K562 (cell line): Measurements from ENCODE around the gene PSAP.

ENCODE experiments used
- CBX3 ChIP-seq, 2 experiments: IDR thresholded peaks; 1 replicate in 1 of 2; 2 replicates in 1 of 2; pipeline ENCODE4 v1.6.1; 2012; ENCODE audit warnings: inconsistent platforms in 2 of 2, low read length in 2 of 2, borderline replicate concordance in 1 of 2, control low read depth in 1 of 2
- MXI1 ChIP-seq: IDR thresholded peaks from 2 replicates; pipeline ENCODE4 v1.6.1; 2011; ENCODE audit warnings: low read depth, mild to moderate bottlenecking, improper control_type of control experiment, low read length
- SLC30A9 ChIP-seq: fragments of 250-450 bp; sonication (Bioruptor Pico); IDR thresholded peaks from 2 replicates; pipeline ENCODE4 v1.8.0; 2022; ENCODE audit warnings: mild to moderate bottlenecking, moderate library complexity
- ZNF583 ChIP-seq: fragments of 250-450 bp; sonication (Bioruptor Pico); IDR thresholded peaks from 2 replicates; pipeline ENCODE4 v1.4.0; 2020
- TF ChIP-seq, protein P1 (sequence below), 3 experiments: IDR thresholded peaks in 2 of 3; conservative IDR thresholded peaks in 1 of 3; 2 replicates each; pipeline ENCODE4 v1.5.1; 2011 to 2012; ENCODE audit warnings: low read length in 3 of 3, mild to moderate bottlenecking in 3 of 3, control low read depth in 2 of 3, improper control_type of control experiment in 1 of 3, inconsistent platforms in 1 of 3, low read depth in 1 of 3, mixed read lengths in 1 of 3, moderate library complexity in 1 of 3; ENCODE audit not compliant: insufficient read depth in 2 of 3

DNA sequence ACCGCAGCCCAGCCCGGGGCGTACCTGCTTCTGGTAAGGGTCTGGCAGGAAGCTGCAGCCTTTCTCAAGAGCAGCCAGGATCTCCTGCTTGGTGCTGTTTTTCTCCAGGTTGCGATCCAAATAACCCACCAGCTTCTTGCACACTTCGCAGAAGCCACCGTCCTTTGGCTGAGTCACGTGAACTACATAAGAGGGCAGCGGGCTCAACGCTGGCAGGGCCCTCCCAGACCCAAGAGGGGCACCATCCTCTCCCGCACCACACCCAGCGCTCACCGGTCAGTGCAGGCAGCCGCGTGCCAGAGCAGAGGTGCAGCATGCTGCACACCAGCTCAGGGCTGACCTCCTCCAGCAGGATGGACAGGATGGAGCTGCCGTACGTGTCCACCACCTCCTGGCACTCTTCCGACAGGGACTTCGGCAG is 31.6 kb downstream of the PSAP start:
- TF ChIP-seq MXI1: no peak
- no peak for TF ChIP-seq CBX3 (IDR thresholded peaks at IDR 0.05; ENCODE audit: borderline replicate concordance in 1 of 2, low read length in 2 of 2)
- no peak for TF ChIP-seq SLC30A9
- no peak for TF ChIP-seq ZNF583
- TF ChIP-seq, protein P1, sequence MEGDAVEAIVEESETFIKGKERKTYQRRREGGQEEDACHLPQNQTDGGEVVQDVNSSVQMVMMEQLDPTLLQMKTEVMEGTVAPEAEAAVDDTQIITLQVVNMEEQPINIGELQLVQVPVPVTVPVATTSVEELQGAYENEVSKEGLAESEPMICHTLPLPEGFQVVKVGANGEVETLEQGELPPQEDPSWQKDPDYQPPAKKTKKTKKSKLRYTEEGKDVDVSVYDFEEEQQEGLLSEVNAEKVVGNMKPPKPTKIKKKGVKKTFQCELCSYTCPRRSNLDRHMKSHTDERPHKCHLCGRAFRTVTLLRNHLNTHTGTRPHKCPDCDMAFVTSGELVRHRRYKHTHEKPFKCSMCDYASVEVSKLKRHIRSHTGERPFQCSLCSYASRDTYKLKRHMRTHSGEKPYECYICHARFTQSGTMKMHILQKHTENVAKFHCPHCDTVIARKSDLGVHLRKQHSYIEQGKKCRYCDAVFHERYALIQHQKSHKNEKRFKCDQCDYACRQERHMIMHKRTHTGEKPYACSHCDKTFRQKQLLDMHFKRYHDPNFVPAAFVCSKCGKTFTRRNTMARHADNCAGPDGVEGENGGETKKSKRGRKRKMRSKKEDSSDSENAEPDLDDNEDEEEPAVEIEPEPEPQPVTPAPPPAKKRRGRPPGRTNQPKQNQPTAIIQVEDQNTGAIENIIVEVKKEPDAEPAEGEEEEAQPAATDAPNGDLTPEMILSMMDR (IDR thresholded peaks at IDR 0.05 in 2 of 3, conservative IDR thresholded peaks at IDR 0.05 in 1 of 3; ENCODE audit: insufficient read depth in 2 of 3, low read depth in 1 of 3, low read length in 3 of 3): no peak
